IMR-90 (cell line): ENCODE data around the gene PMPCA. TPM values are rescaled to one million over a fixed set of nuclear protein-coding genes. Genes with fewer than 3 reads are reported as not detected.

Experiments used
- ATAC-seq: fragments of 200-7000 bp; cut with Tn5 transposase; 2 replicates; pipeline ENCODE4 v1.9.1; 2020; ENCODE audit warnings: low read depth, mild to moderate bottlenecking, moderate library complexity
- BruUV-seq: library from RNA; stranded (reverse); fragments of 400-500 nt; replicated peaks from 2 replicates; lab custom pipeline; 2021; lab: Mats Ljungman, UMichigan
- CTCF ChIA-PET: fragments of 300-600 bp; formaldehyde crosslinking; extraction: SDS; loops from one replicate; lab custom pipeline; 2021; ENCODE audit warnings: antibody characterized with exemption; lab: Yijun Ruan, JAX
- POLR2A ChIA-PET: fragments of 300-600 bp; sonication (Branson Sonifier 250); formaldehyde crosslinking; loops from one replicate; lab custom pipeline; 2022; ENCODE audit warnings: antibody characterized with exemption; ENCODE audit not compliant: unreplicated experiment; lab: Charles Lee
- DNase-seq: peaks from one replicate; pipeline ENCODE4 v3.0.0; 2013
- H2AFZ ChIP-seq: replicated peaks from 2 replicates; pipeline ENCODE3; 2013; ENCODE audit warnings: low read length, mild to moderate bottlenecking; ENCODE audit not compliant: poor library complexity
- H2AK5ac ChIP-seq: 2 replicates; pipeline ENCODE4 v1.6.1; 2013; ENCODE audit warnings: low read depth, low read length, inconsistent platforms
- H2AK9ac ChIP-seq: replicated peaks from 2 replicates; pipeline ENCODE3; 2013; ENCODE audit warnings: mild to moderate bottlenecking, low read depth, low read length, moderate library complexity; ENCODE audit not compliant: poor library complexity
- H2BK120ac ChIP-seq: 2 replicates; pipeline ENCODE4 v1.6.1; 2013; ENCODE audit warnings: low read depth, low read length, inconsistent platforms
- H2BK15ac ChIP-seq: 3 replicates; pipeline ENCODE4 v1.6.1; 2013; ENCODE audit warnings: low read depth, low read length, inconsistent platforms
- H2BK20ac ChIP-seq: 2 replicates; pipeline ENCODE4 v1.6.1; 2013; ENCODE audit warnings: low read depth, mild to moderate bottlenecking, inconsistent platforms, low read length, moderate library complexity
- H2BK5ac ChIP-seq: 2 replicates; pipeline ENCODE4 v1.6.1; 2013; ENCODE audit warnings: mild to moderate bottlenecking, low read depth, low read length, inconsistent platforms; ENCODE audit not compliant: poor library complexity, severe bottlenecking
- H3K14ac ChIP-seq: replicated peaks from 2 replicates; pipeline ENCODE4 v1.6.1; 2013; ENCODE audit warnings: low read depth, low read length, inconsistent platforms
- H3K18ac ChIP-seq: 2 replicates; pipeline ENCODE4 v1.6.1; 2013; ENCODE audit warnings: low read depth, low read length, control low read depth
- H3K23ac ChIP-seq: 2 replicates; pipeline ENCODE4 v1.6.1; 2013; ENCODE audit warnings: low read depth, low read length, inconsistent platforms
- H3K27ac ChIP-seq: 2 replicates; pipeline ENCODE4 v1.5.1; 2013; ENCODE audit warnings: mild to moderate bottlenecking, control low read depth, low read length; ENCODE audit not compliant: insufficient read depth
- H3K27me3 ChIP-seq: 2 replicates; pipeline ENCODE4 v1.6.1; 2013; ENCODE audit warnings: low read length; ENCODE audit not compliant: control insufficient read depth, insufficient read depth
- H3K36me3 ChIP-seq: 2 replicates; pipeline ENCODE4 v1.6.1; 2013; ENCODE audit warnings: low read length, mixed read lengths; ENCODE audit not compliant: control insufficient read depth, insufficient read depth
- H3K4ac ChIP-seq: 2 replicates; pipeline ENCODE4 v1.6.1; 2013; ENCODE audit warnings: low read depth, low read length, inconsistent platforms
- H3K4me1 ChIP-seq: 2 replicates; pipeline ENCODE4 v1.6.1; 2013; ENCODE audit warnings: low read length, mixed read lengths; ENCODE audit not compliant: control insufficient read depth, insufficient read depth
- H3K4me2 ChIP-seq: 2 replicates; pipeline ENCODE4 v1.6.1; 2013; ENCODE audit warnings: low read depth, mild to moderate bottlenecking, control low read depth, low read length, moderate library complexity
- H3K4me3 ChIP-seq: 2 replicates; pipeline ENCODE4 v1.5.1; 2013; ENCODE audit warnings: low read depth, mild to moderate bottlenecking, control low read depth, low read length, moderate library complexity; ENCODE audit not compliant: insufficient read depth
- H3K56ac ChIP-seq: 2 replicates; pipeline ENCODE4 v1.6.1; 2013; ENCODE audit warnings: low read length, inconsistent platforms; ENCODE audit not compliant: insufficient read depth; ENCODE audit errors: extremely low read depth
- H3K79me1 ChIP-seq, 2 experiments: 2 replicates each; pipeline ENCODE4 v1.6.1; 2013; ENCODE audit warnings: low read length in 2 of 2, inconsistent platforms in 1 of 2, low read depth in 1 of 2
- H3K9ac ChIP-seq: 2 replicates; pipeline ENCODE4 v1.6.1; 2013; ENCODE audit warnings: low read depth, low read length, control low read depth
- H3K9me1 ChIP-seq: 2 replicates; pipeline ENCODE4 v1.6.1; 2013; ENCODE audit warnings: low read length, inconsistent platforms; ENCODE audit not compliant: insufficient read depth
- H3K9me3 ChIP-seq: 2 replicates; pipeline ENCODE4 v1.6.1; 2013; ENCODE audit warnings: low read length; ENCODE audit not compliant: control insufficient read depth, insufficient read depth
- H4K20me1 ChIP-seq: 2 replicates; pipeline ENCODE4 v1.6.1; 2013; ENCODE audit warnings: low read length, inconsistent platforms; ENCODE audit not compliant: insufficient read depth
- H4K5ac ChIP-seq: 2 replicates; pipeline ENCODE4 v1.6.1; 2013; ENCODE audit warnings: mild to moderate bottlenecking, low read depth, low read length, control low read depth
- H4K8ac ChIP-seq, 2 experiments: 2 replicates each; pipeline ENCODE4 v1.6.1; 2013; ENCODE audit warnings: low read depth in 2 of 2, low read length in 2 of 2, control low read depth in 1 of 2, inconsistent platforms in 1 of 2
- H4K91ac ChIP-seq: 2 replicates; pipeline ENCODE4 v1.6.1; 2013; ENCODE audit warnings: low read depth, low read length, inconsistent platforms; ENCODE audit not compliant: insufficient read depth
- BHLHE40 ChIP-seq: fragments of 150-350 bp; IDR thresholded peaks from 2 replicates; pipeline ENCODE4 v1.6.1; 2016; ENCODE audit warnings: mild to moderate bottlenecking, low read depth, low read length
- CEBPB ChIP-seq: IDR thresholded peaks from 2 replicates; pipeline ENCODE4 v1.6.1; 2012; ENCODE audit warnings: low read depth, low read length, improper control_type of control experiment
- CHD1 ChIP-seq: IDR thresholded peaks from 2 replicates; pipeline ENCODE4 v1.6.1; 2012; ENCODE audit warnings: low read depth, low read length, improper control_type of control experiment
- FOS ChIP-seq: fragments of 150-350 bp; IDR thresholded peaks from 2 replicates; pipeline ENCODE4 v1.6.1; 2016; ENCODE audit warnings: low read depth, low read length
- MAFK ChIP-seq: IDR thresholded peaks from 2 replicates; pipeline ENCODE4 v1.6.1; 2012; ENCODE audit warnings: low read depth, low read length, improper control_type of control experiment
- MAZ ChIP-seq: IDR thresholded peaks from 2 replicates; pipeline ENCODE4 v1.6.1; 2012; ENCODE audit warnings: low read depth, mild to moderate bottlenecking, low read length, improper control_type of control experiment, moderate library complexity, borderline replicate concordance
- MXI1 ChIP-seq: IDR thresholded peaks from 2 replicates; pipeline ENCODE4 v1.6.1; 2012; ENCODE audit warnings: low read depth, mild to moderate bottlenecking, low read length, moderate library complexity, borderline replicate concordance
- NFE2L2 ChIP-seq: fragments of 150-350 bp; IDR thresholded peaks from 2 replicates; pipeline ENCODE4 v1.6.1; 2016; ENCODE audit warnings: low read depth, mild to moderate bottlenecking, low read length
- POLR2A ChIP-seq: IDR thresholded peaks from 2 replicates; pipeline ENCODE4 v1.6.1; 2012; ENCODE audit warnings: mild to moderate bottlenecking, low read depth, low read length
- RAD21 ChIP-seq: IDR thresholded peaks from 2 replicates; pipeline ENCODE4 v1.6.1; 2012; ENCODE audit warnings: low read length, improper control_type of control experiment
- RCOR1 ChIP-seq: IDR thresholded peaks from 2 replicates; pipeline ENCODE4 v1.6.1; 2012; ENCODE audit warnings: mild to moderate bottlenecking, low read length, improper control_type of control experiment; ENCODE audit not compliant: insufficient replicate concordance
- RFX5 ChIP-seq: IDR thresholded peaks from 2 replicates; pipeline ENCODE4 v1.8.0; 2012; ENCODE audit warnings: low read depth, mild to moderate bottlenecking, low read length, moderate library complexity
- SMC3 ChIP-seq: fragments of 150-350 bp; IDR thresholded peaks from 2 replicates; pipeline ENCODE4 v1.6.1; 2016; ENCODE audit warnings: low read depth, mild to moderate bottlenecking, antibody characterized with exemption, low read length, moderate library complexity
- WGBS, 2 experiments: methylation state at CpG; one replicate each; pipeline versions ENCODE4 v1.1.5 to v1.1.7; 2013; ENCODE audit warnings: missing lambda C conversion rate in 2 of 2; ENCODE audit not compliant: insufficient read length in 1 of 2; ENCODE audit errors: extremely low coverage in 2 of 2; 5-methylcytosine and 5-hydroxymethylcytosine counted together
- dilution Hi-C: fragments of 300-500 bp; cut with HindIII; formaldehyde crosslinking; loops from one replicate; pipeline ENCODE4 v1.14.3; 2018; ENCODE audit warnings: low sequenced_read_pairs; ENCODE audit not compliant: unreplicated experiment
- in situ Hi-C: fragments of 300-500 bp; cut with MboI; formaldehyde crosslinking; loops from 3 replicates; pipeline ENCODE4 v1.14.3; 2019; ENCODE audit warnings: low sequenced_read_pairs, inconsistent platforms, mixed read lengths
- intact Hi-C: fragments of 100-400 bp; cut with micrococcal nuclease; formaldehyde crosslinking; loops from 2 replicates; pipeline ENCODE4 v1.10.0; 2022
- polyA plus RNA-seq, 3 experiments: library from polyadenylated mRNA; depleted of rRNA; stranded (reverse); fragments of >200 nt; gene quantifications; 2 replicates each; pipeline ENCODE4 v1.2.3, GENCODE V29; 2012; ENCODE audit warnings: low replicate concordance in 1 of 3
- total RNA-seq: library from RNA; depleted of rRNA; stranded (reverse); fragments of >200 nt; gene quantifications from 2 replicates; pipeline ENCODE4 v1.2.3, GENCODE V29; 2012
- TF ChIP-seq, protein P1 (sequence below): fragments of 150-350 bp; IDR thresholded peaks from 2 replicates; pipeline ENCODE4 v1.6.1; 2016; ENCODE audit warnings: low read depth, mild to moderate bottlenecking, low read length, moderate library complexity, borderline replicate concordance
- TF ChIP-seq, protein P2 (sequence below): conservative IDR thresholded peaks from 2 replicates; pipeline ENCODE4 v1.5.1; 2012; ENCODE audit warnings: mild to moderate bottlenecking, low read depth, low read length, improper control_type of control experiment
- TF ChIP-seq, protein P3 (sequence below): fragments of 150-350 bp; IDR thresholded peaks from 2 replicates; pipeline ENCODE4 v1.6.1; 2017; ENCODE audit warnings: mild to moderate bottlenecking, antibody characterized with exemption, low read length, low read depth

Gene PMPCA
- total and polyA plus RNA-seq, 2 of the 4 experiments (the other 2 are of a cell fraction) = 62.6 to 95.8 TPM

DNA sequence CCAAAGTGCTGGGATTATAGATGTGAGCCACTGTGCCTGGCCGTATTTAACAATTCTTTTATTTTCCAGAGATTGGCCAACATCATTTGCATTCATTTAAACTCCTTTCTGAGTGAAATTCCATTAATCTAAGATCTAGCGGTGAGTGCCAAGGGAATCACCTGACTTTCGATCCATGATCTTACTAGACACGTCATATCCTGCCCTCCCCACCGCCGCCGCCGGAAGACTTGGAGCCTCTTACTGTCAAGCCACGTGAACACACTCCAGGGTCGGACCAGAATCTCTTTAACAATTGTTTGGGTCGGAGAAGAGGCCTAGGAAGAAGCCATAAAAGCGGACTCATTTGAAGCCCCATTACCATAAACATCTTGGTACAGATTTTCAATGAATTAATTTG lies 16.3 kb downstream of the PMPCA start:
- no peak overlapping the region for H3K4ac ChIP-seq
- no peak overlapping the region for H2AK9ac ChIP-seq
- no peaks in the 10 kb centered on the region for H3K4me1 ChIP-seq
- dilution Hi-C loops (no loop called here), in situ Hi-C loops (no loop called here), intact Hi-C loops (no loop called here)
- H3K9me1 ChIP-seq = no peaks in the 10 kb centered on the region
- H3K9ac ChIP-seq = no peak overlapping the region
- H3K27me3 ChIP-seq = no peaks in the 10 kb centered on the region
- CTCF ChIA-PET = no interaction called here
- no peak overlapping the region for H3K56ac ChIP-seq
- no peak overlapping the region for H3K14ac ChIP-seq
- no peak overlapping the region for H2AK5ac ChIP-seq
- H3K36me3 ChIP-seq = peaks cover 59% of the 10 kb centered on the region
- ATAC-seq (no peak), DNase-seq (no peak)
- H4K20me1 ChIP-seq = peaks cover 6% of the 10 kb centered on the region; the same call in 1 of the 2 replicates
- POLR2A ChIA-PET = interaction anchor here (0.7 kb wide), 1 partner anchor 8 kb away, joined by 9 read pairs; no protein-coding TSS in a partner anchor
- WGBS, 2 experiments = 100% methylated on average over 1 of the region's 12 CpGs; no CpG with 5 or more reads in 1 of the 2 experiments
- no peak overlapping the region for H4K91ac ChIP-seq
- no peak overlapping the region for H3K18ac ChIP-seq
- no peak overlapping the region for H4K8ac ChIP-seq
- H2BK20ac ChIP-seq = no peak overlapping the region
- no TSS peak for BruUV-seq
- H3K4me3 ChIP-seq = no peak overlapping the region
- TF ChIP-seq BHLHE40 = no peak
- TF ChIP-seq RCOR1 = no peak
- TF ChIP-seq, protein P1, sequence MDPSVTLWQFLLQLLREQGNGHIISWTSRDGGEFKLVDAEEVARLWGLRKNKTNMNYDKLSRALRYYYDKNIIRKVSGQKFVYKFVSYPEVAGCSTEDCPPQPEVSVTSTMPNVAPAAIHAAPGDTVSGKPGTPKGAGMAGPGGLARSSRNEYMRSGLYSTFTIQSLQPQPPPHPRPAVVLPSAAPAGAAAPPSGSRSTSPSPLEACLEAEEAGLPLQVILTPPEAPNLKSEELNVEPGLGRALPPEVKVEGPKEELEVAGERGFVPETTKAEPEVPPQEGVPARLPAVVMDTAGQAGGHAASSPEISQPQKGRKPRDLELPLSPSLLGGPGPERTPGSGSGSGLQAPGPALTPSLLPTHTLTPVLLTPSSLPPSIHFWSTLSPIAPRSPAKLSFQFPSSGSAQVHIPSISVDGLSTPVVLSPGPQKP = no peak
- TF ChIP-seq CHD1 = no peak
- TF ChIP-seq RFX5 = no peak
- no peak for TF ChIP-seq CEBPB
- no peak for TF ChIP-seq MXI1
- no peak for TF ChIP-seq FOS
- TF ChIP-seq NFE2L2 = no peak
- TF ChIP-seq, protein P2, sequence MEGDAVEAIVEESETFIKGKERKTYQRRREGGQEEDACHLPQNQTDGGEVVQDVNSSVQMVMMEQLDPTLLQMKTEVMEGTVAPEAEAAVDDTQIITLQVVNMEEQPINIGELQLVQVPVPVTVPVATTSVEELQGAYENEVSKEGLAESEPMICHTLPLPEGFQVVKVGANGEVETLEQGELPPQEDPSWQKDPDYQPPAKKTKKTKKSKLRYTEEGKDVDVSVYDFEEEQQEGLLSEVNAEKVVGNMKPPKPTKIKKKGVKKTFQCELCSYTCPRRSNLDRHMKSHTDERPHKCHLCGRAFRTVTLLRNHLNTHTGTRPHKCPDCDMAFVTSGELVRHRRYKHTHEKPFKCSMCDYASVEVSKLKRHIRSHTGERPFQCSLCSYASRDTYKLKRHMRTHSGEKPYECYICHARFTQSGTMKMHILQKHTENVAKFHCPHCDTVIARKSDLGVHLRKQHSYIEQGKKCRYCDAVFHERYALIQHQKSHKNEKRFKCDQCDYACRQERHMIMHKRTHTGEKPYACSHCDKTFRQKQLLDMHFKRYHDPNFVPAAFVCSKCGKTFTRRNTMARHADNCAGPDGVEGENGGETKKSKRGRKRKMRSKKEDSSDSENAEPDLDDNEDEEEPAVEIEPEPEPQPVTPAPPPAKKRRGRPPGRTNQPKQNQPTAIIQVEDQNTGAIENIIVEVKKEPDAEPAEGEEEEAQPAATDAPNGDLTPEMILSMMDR = no peak
- TF ChIP-seq RAD21 = no peak
- TF ChIP-seq, protein P3, sequence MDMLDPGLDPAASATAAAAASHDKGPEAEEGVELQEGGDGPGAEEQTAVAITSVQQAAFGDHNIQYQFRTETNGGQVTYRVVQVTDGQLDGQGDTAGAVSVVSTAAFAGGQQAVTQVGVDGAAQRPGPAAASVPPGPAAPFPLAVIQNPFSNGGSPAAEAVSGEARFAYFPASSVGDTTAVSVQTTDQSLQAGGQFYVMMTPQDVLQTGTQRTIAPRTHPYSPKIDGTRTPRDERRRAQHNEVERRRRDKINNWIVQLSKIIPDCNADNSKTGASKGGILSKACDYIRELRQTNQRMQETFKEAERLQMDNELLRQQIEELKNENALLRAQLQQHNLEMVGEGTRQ = no peak
- no peak for TF ChIP-seq POLR2A
- no peak for TF ChIP-seq MAZ
- no peak for TF ChIP-seq MAFK
- no peak for TF ChIP-seq SMC3
- H2BK15ac ChIP-seq = no peak overlapping the region
- peaks cover 0 to 3% of the 10 kb centered on the region in 2 experiments; a peak in 1 of 4 replicates for H3K79me1 ChIP-seq
- H2BK120ac ChIP-seq = no peak overlapping the region
- no peak overlapping the region for H2BK5ac ChIP-seq
- no peaks in the 10 kb centered on the region for H3K9me3 ChIP-seq
- no peak overlapping the region for H2AFZ ChIP-seq
- H3K4me2 ChIP-seq = no peak overlapping the region
- no peak overlapping the region for H4K5ac ChIP-seq
- no peak overlapping the region for H3K27ac ChIP-seq
- no peak overlapping the region for H3K23ac ChIP-seq
